Activated CD4-positive, alpha-beta T cell treated with anti-CD3 and anti-CD28 coated beads, Interleukin-10, Interleukin-2, amounts not matched to agents 100 ng/mL and 50 ng/mL, durations not matched to agents 16 hours and 8 hours (primary cell): ENCODE measurements around the gene WNT7B.

Source experiments
- DNase-seq: peaks from one replicate; pipeline ENCODE4 v3.0.0-alpha.2; 2020

The WNT7B gene

GRCh38 chr22:45923212-45923611 is 53.8 kb downstream of the WNT7B start:
- DNase-seq = no peak

DNA sequence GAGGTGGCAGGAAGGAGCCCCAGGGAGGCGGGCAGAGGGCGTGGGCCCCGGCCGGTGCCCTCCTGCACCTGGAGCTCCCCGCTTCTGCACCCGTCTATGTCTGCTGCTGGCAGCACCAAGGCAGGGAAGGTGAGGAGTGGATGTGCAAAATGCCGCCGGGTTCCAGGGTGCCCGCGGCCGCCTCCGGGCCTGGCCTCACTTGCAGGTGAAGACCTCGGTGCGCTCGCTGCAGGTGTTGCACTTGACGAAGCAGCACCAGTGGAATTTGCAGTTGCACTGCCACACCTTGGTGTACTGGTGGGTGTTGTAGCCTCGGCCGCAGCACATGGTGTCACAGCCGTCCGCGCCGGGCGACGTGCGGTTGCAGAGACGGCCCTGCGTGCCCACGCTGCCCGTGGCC is 54.3 kb downstream of the WNT7B start:
- no peak for DNase-seq

- DNase-seq = no peak
These were observed 54.7 kb downstream of the WNT7B start for GRCh38 chr22:45922256-45922655.

DNA sequence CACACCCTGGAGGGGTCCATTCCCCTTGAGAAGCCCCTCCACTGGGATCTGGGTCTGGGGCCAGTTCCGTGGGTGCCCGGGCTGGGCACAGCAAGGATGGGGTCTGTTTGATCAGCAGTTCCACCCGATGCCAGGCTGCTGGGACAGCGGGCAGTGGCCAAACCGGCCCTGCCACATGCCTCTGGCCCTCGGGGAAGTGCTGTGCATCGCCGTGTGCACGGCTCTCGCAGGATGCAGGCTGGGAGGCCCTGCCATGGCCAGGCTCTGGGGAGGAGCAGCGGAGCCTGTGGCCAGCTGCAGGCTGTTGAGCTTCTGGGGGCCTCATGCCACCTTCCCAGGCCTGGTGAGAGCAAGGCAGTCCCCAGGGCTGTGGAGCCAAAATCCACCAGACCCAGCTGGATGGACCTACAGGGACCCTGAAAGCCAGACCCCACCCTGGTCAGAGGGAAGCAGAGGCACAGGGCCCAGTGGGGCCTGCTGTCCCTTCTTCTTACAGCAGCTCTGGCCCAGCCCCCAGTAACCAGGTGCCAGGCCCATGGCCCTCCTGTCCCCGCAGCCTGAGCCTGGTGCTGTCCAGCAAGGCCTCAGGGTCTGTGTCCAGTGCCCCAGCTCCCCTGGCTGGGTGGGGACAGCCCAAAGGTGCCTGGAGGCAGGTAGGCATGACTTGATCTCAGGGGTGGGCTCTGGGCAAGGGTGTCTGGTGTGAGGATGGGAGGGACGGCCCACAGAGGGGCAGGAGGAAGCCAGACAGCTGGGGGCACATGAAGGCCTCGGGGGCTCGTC is 57.3 kb downstream of the WNT7B start:
- DNase-seq = no peak

DNA sequence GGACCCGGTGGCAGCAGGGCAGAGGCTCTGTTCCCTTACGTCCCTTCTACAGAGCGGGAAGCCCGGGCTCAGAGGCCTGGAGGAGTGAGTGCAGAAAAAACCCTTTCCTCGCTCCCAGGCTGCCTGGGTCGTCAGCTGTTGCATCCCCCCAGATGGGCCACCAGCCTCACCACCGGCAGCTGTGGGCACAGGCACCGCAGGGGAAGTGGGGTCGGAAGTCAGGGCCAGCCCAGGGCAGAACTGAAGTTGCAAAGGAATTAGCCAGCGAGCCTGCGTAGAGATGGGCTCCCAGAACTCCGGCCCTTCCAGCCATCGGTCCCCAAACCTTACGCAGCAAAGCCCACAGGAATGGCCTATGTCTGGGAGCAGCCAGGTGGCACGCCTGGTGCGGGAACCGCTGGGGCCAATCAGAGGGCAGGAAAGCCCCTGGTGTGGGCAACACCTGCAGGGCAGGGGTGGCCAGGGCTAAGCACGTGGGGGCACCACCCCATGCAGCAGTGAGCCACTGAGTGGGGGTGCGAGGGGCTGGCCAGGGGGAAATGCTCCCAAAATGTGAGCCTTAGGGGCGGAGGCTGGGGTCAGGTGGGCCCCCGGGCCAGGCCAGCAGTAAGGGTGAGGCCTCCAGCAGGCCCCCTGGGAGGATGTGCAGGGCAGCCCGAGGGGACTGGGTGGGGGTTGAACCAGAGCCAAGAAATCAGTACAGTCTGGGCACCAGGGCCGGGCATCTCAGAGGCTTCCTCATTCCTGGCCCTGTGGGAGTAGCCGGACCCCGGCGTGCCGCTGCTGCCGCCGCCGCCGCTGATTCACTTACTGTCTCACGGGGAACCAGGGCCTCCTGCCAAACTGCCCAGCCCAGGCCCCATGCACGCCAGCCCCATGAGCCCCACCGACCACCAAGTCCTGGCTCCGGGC is 58.2 kb downstream of the WNT7B start:
- no peak for DNase-seq

DNA sequence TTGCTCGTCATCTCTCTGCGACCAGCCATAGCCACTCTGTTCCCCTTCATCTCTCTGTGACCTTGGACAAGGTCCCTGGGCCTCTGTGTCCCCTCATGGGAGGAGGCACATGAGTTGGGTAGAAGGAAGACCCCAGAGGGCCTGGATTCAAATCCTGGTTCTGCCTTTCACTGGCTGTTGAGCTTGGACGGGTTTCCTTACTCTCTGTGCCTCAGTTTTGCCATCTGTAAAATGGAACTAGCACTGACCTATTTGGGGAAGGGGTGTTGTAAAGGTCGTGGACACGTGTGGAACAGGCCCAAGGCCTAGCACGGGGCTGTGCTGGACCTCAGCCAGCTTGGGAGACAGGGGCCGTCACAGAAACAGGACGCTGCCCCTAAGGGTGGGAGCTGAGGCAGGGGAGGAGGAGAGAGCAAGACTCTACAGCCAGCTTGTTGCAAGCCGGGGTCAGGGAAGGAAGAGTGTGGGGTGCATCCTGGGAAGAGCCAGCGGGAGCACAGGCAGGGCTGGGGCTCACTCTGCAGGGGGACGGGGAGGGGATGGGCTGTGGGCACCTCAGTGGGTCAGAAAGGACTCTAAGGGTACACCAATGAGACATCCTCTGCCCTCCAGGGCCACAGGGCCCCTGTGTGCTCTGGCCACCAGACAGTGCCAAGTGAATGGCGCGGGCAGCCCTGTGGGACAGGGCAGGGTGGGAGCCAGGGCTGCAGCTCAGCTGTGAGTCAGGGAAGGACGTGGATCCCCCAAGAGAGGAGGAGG is 59.1 kb downstream of the WNT7B start:
- DNase-seq = no peak

DNA sequence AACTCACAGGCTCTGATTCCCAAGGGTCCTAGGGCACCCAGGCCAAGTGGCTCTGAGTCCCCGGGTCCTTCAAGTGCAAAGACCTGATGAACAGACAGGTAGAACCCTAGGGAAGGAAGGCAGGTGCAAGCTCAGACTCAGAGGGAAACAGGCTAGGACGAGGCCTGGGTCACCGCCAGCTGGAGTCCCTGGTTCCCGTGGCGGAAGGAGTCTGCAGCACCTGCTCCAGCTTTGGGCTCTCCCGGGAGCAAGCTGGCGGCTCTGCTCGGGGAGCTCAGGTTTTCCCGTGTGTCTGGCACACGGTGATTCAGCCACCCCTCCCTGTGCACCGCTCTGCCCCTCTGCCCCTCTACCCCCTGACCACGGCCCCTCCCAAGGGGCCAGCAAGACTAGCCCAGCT is 59.8 kb downstream of the WNT7B start:
- no peak for DNase-seq

- DNase-seq = no peak
These were observed 60.4 kb downstream of the WNT7B start for GRCh38 chr22:45916515-45916914.

DNA sequence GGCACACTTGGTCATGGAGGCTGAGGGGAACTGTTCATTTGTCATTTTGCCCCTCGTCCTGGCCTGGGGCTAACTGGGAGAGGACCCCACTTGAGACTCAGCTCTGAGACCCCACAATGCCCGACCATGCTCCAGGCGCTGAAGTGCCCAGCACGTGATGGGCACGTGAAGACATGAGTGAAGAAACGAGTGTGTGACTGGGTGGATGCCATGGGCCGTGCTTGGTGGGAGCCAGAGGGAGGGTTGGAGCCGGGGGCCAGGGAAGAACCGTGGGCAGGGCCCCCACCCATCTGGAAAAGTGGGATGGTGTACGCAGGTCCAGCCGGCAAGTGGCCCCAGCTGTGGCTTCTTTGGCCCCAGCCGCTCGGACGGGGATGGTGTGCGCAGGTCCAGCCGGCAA is 61.1 kb downstream of the WNT7B start:
- no peak for DNase-seq

- DNase-seq = no peak
These were observed 61.8 kb downstream of the WNT7B start for GRCh38 chr22:45915151-45915550.

DNA sequence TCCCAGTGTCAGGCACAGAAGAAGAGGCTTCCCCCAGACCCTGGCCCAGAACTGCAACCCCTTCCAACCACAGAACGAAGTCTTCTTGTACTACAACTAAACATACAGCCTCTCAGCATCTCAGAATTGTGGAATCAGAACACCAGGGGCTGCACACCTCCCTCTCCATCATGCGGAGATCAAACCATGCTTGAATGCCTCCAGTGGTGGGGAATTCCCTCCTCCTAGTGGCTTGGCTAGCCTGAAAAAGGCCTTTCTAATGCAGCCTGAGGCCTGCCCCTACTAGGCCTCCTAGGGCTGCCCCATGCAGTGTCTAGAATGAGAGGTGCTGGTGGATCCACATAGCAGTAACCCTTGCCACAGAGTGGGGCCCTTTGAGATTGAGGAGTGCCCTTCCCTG is 62.7 kb downstream of the WNT7B start:
- DNase-seq = no peak

DNA sequence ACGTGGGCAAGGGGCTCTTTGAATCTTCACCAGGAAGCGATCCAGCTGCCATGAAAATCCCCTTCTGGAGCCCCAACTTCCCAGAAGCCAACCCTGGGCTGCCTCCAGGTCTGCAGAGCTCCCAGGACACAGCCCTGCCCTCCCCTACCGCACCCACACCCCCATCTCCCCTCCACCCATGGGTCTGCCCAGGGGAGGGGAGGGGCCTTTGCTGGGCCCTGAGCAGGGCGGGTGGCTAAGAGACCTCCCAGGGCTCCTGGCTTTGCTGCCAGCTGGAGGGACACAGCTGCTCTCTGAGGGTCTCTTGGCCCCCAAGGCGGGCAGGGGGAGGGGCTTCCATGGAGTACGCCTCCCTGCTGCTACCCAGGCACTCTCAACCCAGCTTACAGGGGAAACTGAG is 64.1 kb downstream of the WNT7B start:
- DNase-seq = no peak

DNA sequence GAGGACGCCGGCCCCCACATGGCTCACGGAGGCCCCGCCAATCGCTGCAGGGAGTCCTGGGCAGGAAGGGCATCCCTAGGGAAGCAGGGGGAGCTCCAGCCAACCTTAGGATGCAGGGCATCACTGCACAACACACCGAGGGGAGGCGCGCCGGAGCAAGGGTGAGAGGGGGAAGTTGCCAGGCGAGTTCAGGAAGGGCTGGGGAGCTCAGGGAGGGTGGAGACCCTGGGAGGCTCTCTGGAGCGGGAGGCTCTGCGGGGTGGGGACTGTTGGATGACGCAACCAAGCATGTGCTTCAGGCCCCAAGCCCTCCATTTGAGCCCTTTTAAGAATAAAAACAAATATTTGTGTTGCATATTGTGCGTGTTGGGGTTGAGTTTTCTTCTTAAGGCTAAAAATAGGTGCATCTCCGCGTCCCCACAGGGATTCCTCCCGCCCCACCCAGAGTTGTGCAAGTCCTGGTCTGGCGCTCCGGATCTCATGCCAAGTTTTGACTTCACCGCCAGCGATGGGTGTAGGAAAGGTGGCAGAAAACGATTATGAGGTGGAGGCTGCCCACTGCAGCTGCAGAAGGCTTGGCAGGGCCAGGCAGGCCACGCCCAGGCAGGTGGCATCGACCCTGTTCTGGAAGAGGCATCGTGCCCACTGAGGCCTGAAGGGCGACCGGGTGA is 65.2 kb downstream of the WNT7B start:
- DNase-seq = no peak

- DNase-seq = no peak
These were observed 66.0 kb downstream of the WNT7B start for GRCh38 chr22:45910928-45911467.

- DNase-seq = no peak
These were observed 68.0 kb downstream of the WNT7B start for GRCh38 chr22:45908961-45909360.

GRCh38 chr22:45907996-45908395 is 69.0 kb downstream of the WNT7B start:
- no peak for DNase-seq

- no peak for DNase-seq
These were observed 69.6 kb downstream of the WNT7B start for GRCh38 chr22:45907378-45907777.

DNA sequence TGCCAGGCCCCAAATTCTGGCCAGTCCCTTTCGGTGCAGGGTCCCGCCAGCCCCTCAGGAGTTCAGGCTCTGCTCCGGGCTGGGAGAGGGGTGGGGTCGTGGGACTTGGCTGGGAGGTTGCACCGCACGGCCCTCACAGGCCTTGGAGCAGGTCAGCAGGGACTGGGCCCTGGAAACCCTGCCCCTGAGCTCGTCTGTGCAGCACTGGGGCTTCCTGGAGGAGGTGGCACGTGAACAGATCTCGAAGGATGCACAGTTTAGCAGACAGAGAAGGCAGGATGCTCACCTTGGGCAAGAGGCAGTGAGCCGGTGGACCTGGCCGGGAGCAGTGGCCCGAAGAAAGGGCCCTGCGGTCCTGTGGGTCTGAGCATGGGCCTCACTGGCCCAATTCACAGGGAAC is 70.0 kb downstream of the WNT7B start:
- DNase-seq = no peak

DNA sequence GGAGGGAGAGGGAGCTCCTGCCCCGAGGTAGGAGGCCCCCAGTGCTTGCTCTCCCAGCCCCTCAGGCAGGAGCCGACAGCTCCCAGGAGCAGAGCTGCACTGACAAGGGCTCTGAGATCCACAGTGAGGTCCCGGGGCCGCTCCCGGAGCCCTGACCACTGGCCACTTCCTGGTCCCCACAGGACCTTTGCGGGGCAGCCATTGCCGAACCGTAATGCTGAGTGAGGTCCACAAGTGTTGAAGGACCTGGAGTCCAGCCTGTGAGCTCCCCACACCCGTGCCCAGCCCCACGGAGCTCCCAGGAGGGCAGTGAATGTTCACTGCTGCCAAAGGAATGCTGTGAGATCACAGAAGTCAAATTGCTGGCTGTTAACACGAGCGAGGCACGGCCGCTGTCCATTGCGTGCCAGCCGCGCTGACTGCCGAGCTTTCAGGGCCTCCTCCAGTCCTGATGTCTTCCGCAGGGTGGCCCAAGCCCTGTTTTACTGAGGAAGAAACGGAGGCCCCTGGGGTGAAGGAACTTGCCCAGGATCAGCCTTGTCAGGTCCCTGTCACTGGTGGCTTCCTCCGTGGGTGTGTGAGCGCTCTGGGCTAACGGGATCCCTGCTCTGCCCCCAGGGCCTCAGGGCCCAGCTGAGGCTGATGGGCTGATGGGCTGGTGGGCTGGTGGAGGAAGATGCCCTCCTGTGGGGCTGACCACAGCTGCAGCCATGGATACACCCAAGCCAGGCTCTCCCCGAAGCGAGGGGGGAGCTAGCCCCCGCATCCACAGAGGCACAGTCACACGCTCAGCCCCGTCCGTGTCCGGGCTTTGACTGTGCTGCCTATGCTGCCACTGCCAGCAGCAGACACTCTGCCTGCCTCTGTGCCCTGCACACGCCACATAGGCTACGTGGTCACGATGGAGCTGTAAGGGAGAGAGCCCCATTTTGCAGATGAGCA is 70.8 kb downstream of the WNT7B start:
- DNase-seq = no peak

DNA sequence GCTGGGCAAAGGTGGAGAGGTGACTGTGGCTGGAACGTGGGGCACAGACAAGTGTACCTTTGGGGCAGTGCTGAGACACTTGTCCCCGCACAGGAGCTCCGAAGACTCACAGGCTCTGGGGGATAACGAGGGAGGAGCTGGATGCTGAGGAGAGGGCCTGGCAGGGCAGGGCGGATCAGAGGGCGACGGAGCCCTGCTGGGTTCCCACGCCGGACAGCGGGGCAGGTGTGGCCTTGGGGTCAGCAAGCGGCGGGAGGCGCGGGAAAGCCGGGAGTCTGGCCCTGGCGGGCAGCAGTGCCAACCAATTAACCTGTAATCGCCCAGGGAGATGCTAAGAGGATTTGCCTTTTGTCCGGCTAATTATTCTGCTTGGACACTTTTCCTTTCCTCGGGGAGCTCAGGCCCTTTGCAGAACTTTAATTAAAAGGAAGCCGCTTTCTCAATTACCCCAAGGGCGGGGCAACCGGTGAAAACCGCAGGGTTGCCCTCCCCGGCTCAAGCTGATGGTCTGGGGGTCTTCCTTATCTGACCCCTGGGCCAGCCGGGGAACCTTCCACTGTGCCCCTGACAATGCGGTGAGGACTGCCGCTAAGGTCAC is 71.5 kb downstream of the WNT7B start:
- no peak for DNase-seq

DNA sequence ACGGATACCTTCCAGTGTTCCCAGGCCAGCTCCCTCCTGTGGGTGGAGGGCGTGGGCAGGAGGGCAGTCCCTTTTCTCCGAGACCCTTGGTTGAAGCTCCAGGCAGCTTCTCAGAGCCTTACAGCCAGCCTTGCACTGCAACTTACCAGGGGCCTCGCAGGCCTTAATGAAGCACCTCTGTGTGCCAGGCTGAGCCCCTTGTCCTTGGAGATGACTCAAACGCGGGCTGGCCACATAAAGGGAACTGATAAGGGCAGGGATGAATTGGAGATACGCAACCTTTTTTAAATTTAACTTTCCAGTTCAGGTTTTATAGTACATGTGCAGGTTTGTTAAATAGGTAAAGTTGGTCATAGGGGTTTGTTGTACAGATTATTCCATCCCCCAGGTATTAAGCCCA is 72.7 kb downstream of the WNT7B start:
- no peak for DNase-seq
